Measurements from ENCODE around the gene SFSWAP.

- TF ChIP-seq CTCF (IDR thresholded peaks at IDR 0.05) (no peak), POLR2A (IDR thresholded peaks at IDR 0.05) (no peak), EP300 (IDR thresholded peaks at IDR 0.05) (no peak), POLR2AphosphoS5 (IDR thresholded peaks at IDR 0.05) (no peak)
These were observed 27.4 kb upstream of the SFSWAP start for GRCh38 chr12:131683266-131684014.

Data from stomach (tissue), 4 donors.